ENCODE results near the gene ARID1B. TPM values are rescaled to one million over a fixed set of nuclear protein-coding genes. Genes with fewer than 3 reads are reported as not detected.

The ARID1B gene
- total RNA-seq, 1 donor from 2014 or later = 26.4 TPM

- DNase-seq (ENCODE audit: low spot score) (no peak), ATAC-seq (no peak)
These were observed 416.3 kb downstream of the ARID1B start for GRCh38 chr6:157193443-157193996.

GRCh38 chr6:157194110-157194509 is 416.9 kb downstream of the ARID1B start:
- ATAC-seq (no peak), DNase-seq (ENCODE audit: low spot score) (no peak)

- no peak for DNase-seq (ENCODE audit: low spot score)
- no peak for ATAC-seq
These were observed 417.5 kb downstream of the ARID1B start for GRCh38 chr6:157194643-157195042.

GRCh38 chr6:157196391-157196790 is 419.2 kb downstream of the ARID1B start:
- no peak for ATAC-seq
- DNase-seq (ENCODE audit: low spot score) = no peak

GRCh38 chr6:157198425-157199279 is 421.5 kb downstream of the ARID1B start:
- DNase-seq (ENCODE audit: low spot score) (no peak), ATAC-seq (peak; percentile 75)

- ATAC-seq = no peak
- DNase-seq (ENCODE audit: low spot score) = no peak
These were observed 422.9 kb downstream of the ARID1B start for GRCh38 chr6:157200117-157200516.

- no peak for ATAC-seq
- DNase-seq (ENCODE audit: low spot score) = no peak
These were observed 423.4 kb downstream of the ARID1B start for GRCh38 chr6:157200611-157201010.

GRCh38 chr6:157201083-157201482 is 423.9 kb downstream of the ARID1B start:
- no peak for ATAC-seq
- DNase-seq (ENCODE audit: low spot score) = no peak

GRCh38 chr6:157203312-157203744 is 426.1 kb downstream of the ARID1B start:
- DNase-seq (ENCODE audit: low spot score) = no peak
- no peak for ATAC-seq

- ATAC-seq = no peak
These were observed 426.6 kb downstream of the ARID1B start for GRCh38 chr6:157203764-157204163.

GRCh38 chr6:157205473-157206358 is 428.5 kb downstream of the ARID1B start:
- DNase-seq (ENCODE audit: low spot score) = no peak
- no peak for ATAC-seq

More at GRCh38 chr6:157203764-157204163, 426.6 kb downstream of the ARID1B start:
- no peak for DNase-seq (ENCODE audit: low spot score)

GRCh38 chr6:157206359-157206815 is 429.2 kb downstream of the ARID1B start:
- DNase-seq (ENCODE audit: low spot score) = no peak

GRCh38 chr6:157207521-157208076 is 430.4 kb downstream of the ARID1B start:
- ATAC-seq (no peak), DNase-seq (ENCODE audit: low spot score) (no peak)

More at GRCh38 chr6:157206359-157206815, 429.2 kb downstream of the ARID1B start:
- no peak for ATAC-seq

GRCh38 chr6:157209865-157210530 is 432.8 kb downstream of the ARID1B start:
- DNase-seq (ENCODE audit: low spot score) = no peak
- no peak for ATAC-seq

- ATAC-seq (no peak), DNase-seq (ENCODE audit: low spot score) (no peak)
These were observed 433.8 kb downstream of the ARID1B start for GRCh38 chr6:157210954-157211353.

- no peak for ATAC-seq
- no peak for DNase-seq (ENCODE audit: low spot score)
These were observed 434.7 kb downstream of the ARID1B start for GRCh38 chr6:157211603-157212455.

- no peak for DNase-seq (ENCODE audit: low spot score)
These were observed 436.2 kb downstream of the ARID1B start for GRCh38 chr6:157213426-157213825.

GRCh38 chr6:157213907-157214565 is 436.9 kb downstream of the ARID1B start:
- no peak for DNase-seq (ENCODE audit: low spot score)
- no peak for ATAC-seq

More at GRCh38 chr6:157213426-157213825, 436.2 kb downstream of the ARID1B start:
- ATAC-seq = no peak

GRCh38 chr6:157215717-157216116 is 438.5 kb downstream of the ARID1B start:
- no peak for DNase-seq (ENCODE audit: low spot score)
- ATAC-seq = no peak
